KMS-11 (cell line): ENCODE measurements around the gene ITSN1.

Source experiments
- H2AFZ ChIP-seq: fragments of 200-600 bp; sonication (generic); 2 replicates; pipeline ENCODE4 v1.6.1; 2016; ENCODE audit warnings: antibody characterized with exemption, mixed run types, low read depth
- H3K27ac ChIP-seq: fragments of 200-600 bp; sonication (generic); 2 replicates; pipeline ENCODE4 v1.6.1; 2016; ENCODE audit warnings: mild to moderate bottlenecking, mixed run types
- H3K27me3 ChIP-seq: fragments of 200-600 bp; sonication (generic); 2 replicates; pipeline ENCODE4 v1.6.1; 2017; ENCODE audit warnings: mild to moderate bottlenecking, low read depth, mixed run types, moderate library complexity; ENCODE audit not compliant: insufficient read depth
- H3K36me3 ChIP-seq: fragments of 200-600 bp; sonication (generic); 2 replicates; pipeline ENCODE4 v1.6.1; 2017; ENCODE audit warnings: mild to moderate bottlenecking, mixed run types; ENCODE audit not compliant: insufficient read depth
- H3K4me1 ChIP-seq: fragments of 200-600 bp; sonication (generic); 2 replicates; pipeline ENCODE4 v1.6.1; 2016; ENCODE audit warnings: mild to moderate bottlenecking, low read depth, mixed run types; ENCODE audit not compliant: poor library complexity, severe bottlenecking
- H3K4me2 ChIP-seq: fragments of 200-600 bp; sonication (generic); 2 replicates; pipeline ENCODE4 v1.7.0; 2016; ENCODE audit warnings: mild to moderate bottlenecking, mixed run types
- H3K4me3 ChIP-seq: fragments of 200-600 bp; sonication (generic); IDR thresholded peaks from 2 replicates; pipeline ENCODE4 v1.6.1; 2017; ENCODE audit warnings: low read depth, low read length, mixed read lengths; ENCODE audit not compliant: insufficient read depth
- H3K79me2 ChIP-seq: fragments of 200-600 bp; sonication (generic); 2 replicates; pipeline ENCODE4 v1.6.1; 2016; ENCODE audit warnings: low read depth, mixed run types; ENCODE audit not compliant: insufficient read depth
- H3K9ac ChIP-seq: fragments of 200-600 bp; sonication (generic); 2 replicates; pipeline ENCODE4 v1.6.1; 2016; ENCODE audit warnings: mild to moderate bottlenecking, mixed run types
- H4K20me1 ChIP-seq: fragments of 200-600 bp; sonication (generic); 2 replicates; pipeline ENCODE4 v1.6.1; 2016; ENCODE audit warnings: mild to moderate bottlenecking, mixed run types; ENCODE audit not compliant: insufficient read depth
- TF ChIP-seq, protein P1 (sequence below): fragments of 200-600 bp; sonication (generic); conservative IDR thresholded peaks from 2 replicates; pipeline ENCODE4 v1.6.1; 2017; ENCODE audit warnings: low read depth, mild to moderate bottlenecking, antibody characterized with exemption, low read length, moderate library complexity, mixed read lengths

Gene ITSN1

DNA sequence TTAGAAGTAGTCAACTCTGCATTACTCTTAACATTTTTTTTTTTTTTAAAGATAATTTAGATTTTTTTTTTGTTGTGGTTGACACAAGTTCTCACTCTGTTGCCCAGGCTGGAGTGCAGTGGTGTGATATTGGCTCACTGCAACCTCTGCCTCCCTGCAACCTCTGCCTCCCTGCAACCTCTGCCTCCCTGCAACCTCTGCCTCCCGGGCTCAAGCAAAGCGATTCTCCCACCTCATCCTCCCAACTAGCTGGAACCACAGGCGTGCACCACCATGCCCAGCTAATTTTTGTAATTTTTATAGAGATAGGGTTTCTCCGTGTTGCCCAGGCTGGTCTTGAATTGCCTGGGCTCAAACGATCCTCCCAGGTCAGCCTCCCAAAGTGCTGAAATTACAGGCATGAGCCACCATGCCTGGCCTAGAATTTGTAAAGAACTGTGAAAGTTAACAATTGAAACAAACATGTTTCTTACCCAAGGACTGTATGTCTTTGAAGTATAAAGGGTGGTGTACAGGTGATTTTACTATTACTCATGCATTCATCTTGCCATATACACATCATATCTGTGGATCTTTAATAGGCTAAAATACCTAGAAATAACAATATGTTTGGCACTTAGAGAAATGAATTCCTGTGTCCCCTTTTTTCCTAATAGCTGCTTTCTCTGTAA lies 158.6 kb downstream of the ITSN1 start:
- H3K36me3 ChIP-seq = no peaks in the 10 kb centered on the region
- H3K79me2 ChIP-seq = no peaks in the 10 kb centered on the region
- TF ChIP-seq, protein P1, sequence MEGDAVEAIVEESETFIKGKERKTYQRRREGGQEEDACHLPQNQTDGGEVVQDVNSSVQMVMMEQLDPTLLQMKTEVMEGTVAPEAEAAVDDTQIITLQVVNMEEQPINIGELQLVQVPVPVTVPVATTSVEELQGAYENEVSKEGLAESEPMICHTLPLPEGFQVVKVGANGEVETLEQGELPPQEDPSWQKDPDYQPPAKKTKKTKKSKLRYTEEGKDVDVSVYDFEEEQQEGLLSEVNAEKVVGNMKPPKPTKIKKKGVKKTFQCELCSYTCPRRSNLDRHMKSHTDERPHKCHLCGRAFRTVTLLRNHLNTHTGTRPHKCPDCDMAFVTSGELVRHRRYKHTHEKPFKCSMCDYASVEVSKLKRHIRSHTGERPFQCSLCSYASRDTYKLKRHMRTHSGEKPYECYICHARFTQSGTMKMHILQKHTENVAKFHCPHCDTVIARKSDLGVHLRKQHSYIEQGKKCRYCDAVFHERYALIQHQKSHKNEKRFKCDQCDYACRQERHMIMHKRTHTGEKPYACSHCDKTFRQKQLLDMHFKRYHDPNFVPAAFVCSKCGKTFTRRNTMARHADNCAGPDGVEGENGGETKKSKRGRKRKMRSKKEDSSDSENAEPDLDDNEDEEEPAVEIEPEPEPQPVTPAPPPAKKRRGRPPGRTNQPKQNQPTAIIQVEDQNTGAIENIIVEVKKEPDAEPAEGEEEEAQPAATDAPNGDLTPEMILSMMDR = no peak
- no peak overlapping the region for H3K27ac ChIP-seq
- H2AFZ ChIP-seq = no peak overlapping the region
- H3K4me1 ChIP-seq = peaks cover 14% of the 10 kb centered on the region
- no peak overlapping the region for H3K4me3 ChIP-seq
- no peaks in the 10 kb centered on the region for H3K27me3 ChIP-seq
- no peaks in the 10 kb centered on the region for H4K20me1 ChIP-seq
- H3K9ac ChIP-seq = no peak overlapping the region
- peak overlapping the region; percentile 19; the same call in 1 of the 2 replicates for H3K4me2 ChIP-seq

DNA sequence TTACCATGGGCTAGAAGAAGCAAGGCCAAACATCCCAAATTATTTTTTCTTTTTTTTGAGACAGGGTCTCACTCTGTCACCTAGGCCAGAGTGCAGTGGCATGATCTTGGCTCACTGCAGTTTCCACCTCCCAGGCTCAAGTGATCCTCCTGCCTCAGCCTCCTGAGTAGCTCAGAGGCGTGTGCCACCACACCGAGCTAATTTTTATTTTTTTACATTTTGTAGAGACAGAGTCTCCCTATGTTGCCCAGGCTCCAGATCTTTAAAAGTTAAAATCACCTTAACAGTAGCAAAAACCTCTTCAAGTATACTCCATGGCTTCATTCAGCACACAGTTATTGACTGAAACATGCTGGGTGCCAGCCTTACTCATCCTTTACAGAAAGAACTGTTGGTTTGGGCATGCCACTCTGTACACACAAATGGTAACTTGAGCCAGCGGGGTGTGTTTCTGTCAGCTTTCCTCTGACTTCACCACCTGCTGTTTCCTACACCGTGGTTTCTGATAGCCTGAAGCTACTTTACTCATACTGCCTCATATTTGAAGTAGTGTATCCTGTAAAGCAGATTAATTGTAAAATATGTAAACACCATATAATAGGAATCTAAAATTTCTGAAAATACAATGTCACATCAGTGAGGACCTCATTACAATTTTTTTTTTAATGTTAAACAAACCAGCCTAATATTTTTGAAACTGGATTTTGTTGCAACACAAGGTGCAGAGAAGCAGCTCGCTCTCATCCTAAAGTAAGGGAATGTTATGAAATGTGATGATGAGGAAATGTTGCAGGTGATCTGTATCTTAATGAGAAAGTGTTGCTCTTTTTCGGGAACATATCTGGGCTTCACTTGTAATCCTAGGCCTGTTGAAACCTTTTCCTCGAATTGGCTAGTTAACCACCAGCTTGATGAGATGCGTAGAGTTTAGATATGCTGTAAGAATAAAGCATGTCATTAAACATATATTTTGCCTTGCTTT lies 159.4 kb downstream of the ITSN1 start:
- no peak overlapping the region for H3K4me3 ChIP-seq
- no peaks in the 10 kb centered on the region for H4K20me1 ChIP-seq
- no peak overlapping the region for H2AFZ ChIP-seq
- peaks cover 14% of the 10 kb centered on the region for H3K4me1 ChIP-seq
- TF ChIP-seq, protein P1 = no peak
- no peak overlapping the region for H3K9ac ChIP-seq
- peak overlapping the region; percentile 19; the same call in 1 of the 2 replicates for H3K4me2 ChIP-seq
- no peaks in the 10 kb centered on the region for H3K79me2 ChIP-seq
- H3K27ac ChIP-seq = no peak overlapping the region
- H3K36me3 ChIP-seq = no peaks in the 10 kb centered on the region
- no peaks in the 10 kb centered on the region for H3K27me3 ChIP-seq

DNA sequence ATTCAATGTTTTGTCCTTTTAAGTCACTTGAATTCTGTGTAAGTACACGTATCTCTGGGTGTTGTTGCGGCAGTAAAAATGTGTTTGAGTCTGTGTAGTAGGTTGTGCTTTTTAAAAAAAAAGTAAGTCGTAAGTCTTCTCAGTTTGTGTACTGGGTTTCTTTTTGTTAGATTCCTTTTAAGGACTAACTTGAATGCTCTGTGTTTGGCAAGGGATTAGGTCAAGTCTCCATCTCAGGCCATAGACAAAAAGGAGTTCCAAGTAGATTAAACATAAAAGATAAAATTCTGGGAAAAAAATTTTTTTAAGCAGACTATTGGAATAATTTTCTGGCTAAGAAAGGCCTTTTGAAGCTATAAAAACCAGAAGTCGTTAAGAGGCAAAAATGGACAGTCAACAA lies 160.2 kb downstream of the ITSN1 start:
- Histone ChIP-seq H3K4me2 (no peak overlapping the region), H3K9ac (no peak overlapping the region)
- TF ChIP-seq, protein P1 = no peak

DNA sequence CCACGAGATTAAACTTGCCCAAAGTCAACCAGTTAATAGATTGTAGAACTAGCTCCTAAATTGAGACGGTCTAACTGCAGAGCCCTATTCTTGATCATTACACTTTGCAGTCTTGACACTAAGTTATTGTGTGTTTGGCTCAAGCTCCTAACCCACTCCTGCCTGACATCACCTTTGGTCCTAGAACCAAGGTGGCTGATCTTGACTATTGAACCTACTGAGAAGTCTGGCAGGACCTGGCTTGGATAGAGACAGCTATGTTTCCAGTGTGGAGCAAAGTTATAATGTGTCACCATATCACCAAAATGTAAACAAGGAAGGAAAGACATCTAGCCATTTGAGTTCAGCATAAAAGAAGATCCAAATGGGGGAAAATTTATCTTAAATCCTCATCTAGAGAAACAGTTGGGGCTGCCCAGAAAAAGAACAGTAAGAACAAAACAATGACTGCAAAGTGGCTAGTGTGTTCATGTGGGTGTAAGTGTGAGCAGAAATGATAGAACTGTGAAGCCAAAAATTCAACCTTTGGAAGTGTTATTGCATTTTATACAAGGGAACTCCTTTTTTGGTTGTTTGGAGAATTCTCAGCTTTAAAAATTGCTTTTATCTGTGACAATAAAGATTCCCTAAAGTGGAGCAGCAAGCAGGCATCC lies 166.5 kb downstream of the ITSN1 start:
- Histone ChIP-seq H3K4me2 (no peak overlapping the region), H3K79me2 (no peaks in the 10 kb centered on the region), H3K9ac (no peak overlapping the region), H3K36me3 (no peaks in the 10 kb centered on the region), H2AFZ (no peak overlapping the region), H4K20me1 (no peaks in the 10 kb centered on the region), H3K4me3 (no peak overlapping the region), H3K27ac (no peak overlapping the region), H3K4me1 (no peaks in the 10 kb centered on the region), H3K27me3 (no peaks in the 10 kb centered on the region)
- TF ChIP-seq, protein P1 = no peak

More for the DNA sequence above, 160.2 kb downstream of the ITSN1 start:
- Histone ChIP-seq H2AFZ (no peak overlapping the region), H3K4me1 (peaks cover 14% of the 10 kb centered on the region), H3K79me2 (no peaks in the 10 kb centered on the region), H3K27me3 (no peaks in the 10 kb centered on the region), H3K27ac (no peak overlapping the region), H4K20me1 (no peaks in the 10 kb centered on the region), H3K36me3 (no peaks in the 10 kb centered on the region), H3K4me3 (no peak overlapping the region)
